Liver (tissue), 9 donors: ENCODE measurements around the gene STPG1. TPM values are rescaled to one million over a fixed set of nuclear protein-coding genes. Genes with fewer than 3 reads are reported as not detected.

ENCODE experiments used
- DNase-seq: peaks from one replicate; pipeline ENCODE4 v3.0.0-alpha.2; 2017; ENCODE audit warnings: low spot score
- H3K27ac ChIP-seq, 2 donors: one replicate each; pipeline ENCODE4 v1.7.0; 2013; ENCODE audit warnings: inconsistent platforms in 2 of 2, low read length in 2 of 2, control low read depth in 1 of 2, low read depth in 1 of 2, mild to moderate bottlenecking in 1 of 2
- H3K27me3 ChIP-seq, 4 donors: one replicate each; pipeline versions ENCODE4 v1.6.1 to v1.7.0; 2013; ENCODE audit warnings: low read length in 3 of 4, inconsistent platforms in 1 of 4, mild to moderate bottlenecking in 1 of 4, moderate library complexity in 1 of 4; ENCODE audit not compliant: control insufficient read depth in 4 of 4, insufficient read depth in 4 of 4
- H3K36me3 ChIP-seq, 4 donors: one replicate each; pipeline versions ENCODE4 v1.6.1 to v1.7.0; 2013; ENCODE audit warnings: low read length in 3 of 4, mild to moderate bottlenecking in 3 of 4, low read depth in 1 of 4, moderate library complexity in 1 of 4; ENCODE audit not compliant: control insufficient read depth in 4 of 4, insufficient read depth in 3 of 4
- H3K4me1 ChIP-seq, 4 donors: one replicate each; pipeline versions ENCODE4 v1.6.1 to v1.7.0; 2013; ENCODE audit warnings: low read length in 3 of 4, mild to moderate bottlenecking in 3 of 4, moderate library complexity in 1 of 4; ENCODE audit not compliant: control insufficient read depth in 4 of 4, insufficient read depth in 4 of 4
- H3K4me3 ChIP-seq, 3 donors: one replicate each; pipeline versions ENCODE4 v1.6.1 to v1.7.0; 2013; ENCODE audit warnings: low read length in 3 of 3, control low read depth in 1 of 3, low read depth in 1 of 3, mild to moderate bottlenecking in 1 of 3
- H3K9ac ChIP-seq, 2 donors: one replicate each; pipeline ENCODE4 v1.7.0; 2013; ENCODE audit warnings: low read length in 2 of 2, mild to moderate bottlenecking in 2 of 2, moderate library complexity in 2 of 2, control low read depth in 1 of 2, low read depth in 1 of 2
- H3K9me3 ChIP-seq, 4 donors: one replicate each; pipeline versions ENCODE4 v1.6.1 to v1.7.0; 2013; ENCODE audit warnings: low read length in 3 of 4; ENCODE audit not compliant: control insufficient read depth in 4 of 4
- FOXA1 ChIP-seq: IDR thresholded peaks from 2 replicates; pipeline ENCODE4 v1.6.1; 2016; ENCODE audit warnings: antibody characterized with exemption
- FOXA2 ChIP-seq: IDR thresholded peaks from 2 replicates; pipeline ENCODE4 v1.6.1; 2016; ENCODE audit warnings: antibody characterized with exemption
- GABPA ChIP-seq, 2 donors: IDR thresholded peaks in 1 of 2; conservative IDR thresholded peaks in 1 of 2; 2 replicates each; pipeline ENCODE4 v1.6.1; 2016; ENCODE audit warnings: antibody characterized with exemption in 2 of 2, mild to moderate bottlenecking in 1 of 2, moderate library complexity in 1 of 2
- HNF4A ChIP-seq, 2 donors: conservative IDR thresholded peaks; 2 replicates each; pipeline ENCODE4 v1.6.1; 2016; ENCODE audit warnings: antibody characterized with exemption in 2 of 2, mild to moderate bottlenecking in 2 of 2
- HNF4G ChIP-seq: IDR thresholded peaks from 2 replicates; pipeline ENCODE4 v1.6.1; 2016; ENCODE audit warnings: antibody characterized with exemption
- NR2F2 ChIP-seq: IDR thresholded peaks from 2 replicates; pipeline ENCODE4 v1.6.1; 2016; ENCODE audit warnings: antibody characterized with exemption
- RAD21 ChIP-seq, 2 donors: IDR thresholded peaks; 2 replicates each; pipeline ENCODE4 v1.6.1; 2016; ENCODE audit warnings: antibody characterized with exemption in 2 of 2, mild to moderate bottlenecking in 2 of 2
- RXRA ChIP-seq, 2 donors: IDR thresholded peaks; 2 replicates each; pipeline ENCODE4 v1.6.1; 2017 to 2018; ENCODE audit warnings: antibody characterized with exemption in 2 of 2, mild to moderate bottlenecking in 1 of 2
- SP1 ChIP-seq: IDR thresholded peaks from 2 replicates; pipeline ENCODE4 v1.6.1; 2018; ENCODE audit warnings: antibody characterized with exemption, mild to moderate bottlenecking
- TAF1 ChIP-seq: conservative IDR thresholded peaks from 2 replicates; pipeline ENCODE4 v1.6.1; 2016; ENCODE audit warnings: antibody characterized with exemption, mild to moderate bottlenecking
- YY1 ChIP-seq: IDR thresholded peaks from 2 replicates; pipeline ENCODE4 v1.6.1; 2016; ENCODE audit warnings: antibody characterized with exemption, mild to moderate bottlenecking
- WGBS: extraction: QIAGEN DNeasy Blood & Tissue Kit; methylation state at CpG from one replicate; pipeline ENCODE4 v1.1.7; 2013; 5-methylcytosine and 5-hydroxymethylcytosine counted together
- polyA plus RNA-seq, 2 donors: library from polyadenylated mRNA; stranded (reverse) in 1 of 2; unstranded in 1 of 2; fragments of 200-250 nt in 1 of 2; fragments of >200 nt in 1 of 2; fragmentation: Nextera tagmentation in 1 of 2; extraction: Ambion mirVana in 1 of 2; gene quantifications; one replicate each; pipeline versions ENCODE4 v1.2.1 to v1.2.3, GENCODE V29; 2013 to 2015
- total RNA-seq, 2 donors: library from RNA; depleted of rRNA; stranded (reverse); fragments of >200 nt; gene quantifications; one replicate each; pipeline ENCODE4 v1.2.3, GENCODE V29; 2014
- TF ChIP-seq, protein P1 (sequence below): IDR thresholded peaks from 2 replicates; pipeline ENCODE4 v1.6.1; 2016; ENCODE audit warnings: antibody characterized with exemption, mild to moderate bottlenecking
- TF ChIP-seq, protein P2 (sequence below): IDR thresholded peaks from 2 replicates; pipeline ENCODE4 v1.6.1; 2016; ENCODE audit warnings: antibody characterized with exemption
- TF ChIP-seq, protein P3 (sequence below): IDR thresholded peaks from 2 replicates; pipeline ENCODE4 v1.6.1; 2016; ENCODE audit warnings: antibody characterized with exemption
- donor health status: healthy.
- donor health status: healthy.
- donor health status: healthy.
- donor health status: healthy.
- donor health status: healthy.

Gene STPG1
- total and polyA plus RNA-seq, 4 donors = 0.92 to 2.9 (median 1.0) TPM

DNA sequence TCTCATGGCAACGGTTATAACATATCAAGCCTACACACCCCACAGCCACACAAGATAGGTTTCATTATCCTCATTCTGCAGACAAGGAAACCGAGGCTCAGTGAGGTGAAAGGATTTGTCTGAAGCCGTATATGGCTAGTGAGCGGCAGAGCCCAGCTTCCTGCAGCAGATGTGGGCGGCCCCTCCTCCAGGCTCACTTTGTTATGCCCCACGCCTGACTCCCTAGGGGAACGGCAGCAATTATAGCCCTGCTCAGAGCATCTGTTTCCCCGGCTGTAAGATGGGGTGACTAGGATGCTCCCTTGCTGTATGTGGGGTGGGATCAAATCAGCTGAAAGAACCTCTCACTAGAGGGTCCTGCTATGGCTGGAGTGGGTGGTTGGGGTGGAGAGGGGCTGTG, 72.3 kb downstream of the STPG1 start:
- no peak for DNase-seq
- no peaks in the 10 kb centered on the region for H3K4me1 ChIP-seq
- H3K9me3 ChIP-seq = no peaks in the 10 kb centered on the region
- no peak overlapping the region for H3K9ac ChIP-seq
- H3K27me3 ChIP-seq = no peaks in the 10 kb centered on the region
- TF ChIP-seq, protein P1, sequence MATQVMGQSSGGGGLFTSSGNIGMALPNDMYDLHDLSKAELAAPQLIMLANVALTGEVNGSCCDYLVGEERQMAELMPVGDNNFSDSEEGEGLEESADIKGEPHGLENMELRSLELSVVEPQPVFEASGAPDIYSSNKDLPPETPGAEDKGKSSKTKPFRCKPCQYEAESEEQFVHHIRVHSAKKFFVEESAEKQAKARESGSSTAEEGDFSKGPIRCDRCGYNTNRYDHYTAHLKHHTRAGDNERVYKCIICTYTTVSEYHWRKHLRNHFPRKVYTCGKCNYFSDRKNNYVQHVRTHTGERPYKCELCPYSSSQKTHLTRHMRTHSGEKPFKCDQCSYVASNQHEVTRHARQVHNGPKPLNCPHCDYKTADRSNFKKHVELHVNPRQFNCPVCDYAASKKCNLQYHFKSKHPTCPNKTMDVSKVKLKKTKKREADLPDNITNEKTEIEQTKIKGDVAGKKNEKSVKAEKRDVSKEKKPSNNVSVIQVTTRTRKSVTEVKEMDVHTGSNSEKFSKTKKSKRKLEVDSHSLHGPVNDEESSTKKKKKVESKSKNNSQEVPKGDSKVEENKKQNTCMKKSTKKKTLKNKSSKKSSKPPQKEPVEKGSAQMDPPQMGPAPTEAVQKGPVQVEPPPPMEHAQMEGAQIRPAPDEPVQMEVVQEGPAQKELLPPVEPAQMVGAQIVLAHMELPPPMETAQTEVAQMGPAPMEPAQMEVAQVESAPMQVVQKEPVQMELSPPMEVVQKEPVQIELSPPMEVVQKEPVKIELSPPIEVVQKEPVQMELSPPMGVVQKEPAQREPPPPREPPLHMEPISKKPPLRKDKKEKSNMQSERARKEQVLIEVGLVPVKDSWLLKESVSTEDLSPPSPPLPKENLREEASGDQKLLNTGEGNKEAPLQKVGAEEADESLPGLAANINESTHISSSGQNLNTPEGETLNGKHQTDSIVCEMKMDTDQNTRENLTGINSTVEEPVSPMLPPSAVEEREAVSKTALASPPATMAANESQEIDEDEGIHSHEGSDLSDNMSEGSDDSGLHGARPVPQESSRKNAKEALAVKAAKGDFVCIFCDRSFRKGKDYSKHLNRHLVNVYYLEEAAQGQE = no peak
- TF ChIP-seq GABPA (IDR thresholded peaks at IDR 0.05 in 1 of 2, conservative IDR thresholded peaks at IDR 0.05 in 1 of 2) (no peak), NR2F2 (no peak), TAF1 (no peak), HNF4A (conservative IDR thresholded peaks at IDR 0.05) (no peak), HNF4G (no peak), SP1 (no peak), FOXA2 (no peak), RAD21 (IDR thresholded peaks at IDR 0.05) (no peak)
- TF ChIP-seq, protein P2, sequence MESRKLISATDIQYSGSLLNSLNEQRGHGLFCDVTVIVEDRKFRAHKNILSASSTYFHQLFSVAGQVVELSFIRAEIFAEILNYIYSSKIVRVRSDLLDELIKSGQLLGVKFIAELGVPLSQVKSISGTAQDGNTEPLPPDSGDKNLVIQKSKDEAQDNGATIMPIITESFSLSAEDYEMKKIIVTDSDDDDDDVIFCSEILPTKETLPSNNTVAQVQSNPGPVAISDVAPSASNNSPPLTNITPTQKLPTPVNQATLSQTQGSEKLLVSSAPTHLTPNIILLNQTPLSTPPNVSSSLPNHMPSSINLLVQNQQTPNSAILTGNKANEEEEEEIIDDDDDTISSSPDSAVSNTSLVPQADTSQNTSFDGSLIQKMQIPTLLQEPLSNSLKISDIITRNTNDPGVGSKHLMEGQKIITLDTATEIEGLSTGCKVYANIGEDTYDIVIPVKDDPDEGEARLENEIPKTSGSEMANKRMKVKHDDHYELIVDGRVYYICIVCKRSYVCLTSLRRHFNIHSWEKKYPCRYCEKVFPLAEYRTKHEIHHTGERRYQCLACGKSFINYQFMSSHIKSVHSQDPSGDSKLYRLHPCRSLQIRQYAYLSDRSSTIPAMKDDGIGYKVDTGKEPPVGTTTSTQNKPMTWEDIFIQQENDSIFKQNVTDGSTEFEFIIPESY = no peak
- TF ChIP-seq, protein P3, sequence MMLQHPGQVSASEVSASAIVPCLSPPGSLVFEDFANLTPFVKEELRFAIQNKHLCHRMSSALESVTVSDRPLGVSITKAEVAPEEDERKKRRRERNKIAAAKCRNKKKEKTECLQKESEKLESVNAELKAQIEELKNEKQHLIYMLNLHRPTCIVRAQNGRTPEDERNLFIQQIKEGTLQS = no peak
- 88% methylated on average over 8 of the region's 8 CpGs for WGBS
- no peaks in the 10 kb centered on the region for H3K36me3 ChIP-seq
- H3K27ac ChIP-seq = no peak overlapping the region
- H3K4me3 ChIP-seq = no peak overlapping the region

DNA sequence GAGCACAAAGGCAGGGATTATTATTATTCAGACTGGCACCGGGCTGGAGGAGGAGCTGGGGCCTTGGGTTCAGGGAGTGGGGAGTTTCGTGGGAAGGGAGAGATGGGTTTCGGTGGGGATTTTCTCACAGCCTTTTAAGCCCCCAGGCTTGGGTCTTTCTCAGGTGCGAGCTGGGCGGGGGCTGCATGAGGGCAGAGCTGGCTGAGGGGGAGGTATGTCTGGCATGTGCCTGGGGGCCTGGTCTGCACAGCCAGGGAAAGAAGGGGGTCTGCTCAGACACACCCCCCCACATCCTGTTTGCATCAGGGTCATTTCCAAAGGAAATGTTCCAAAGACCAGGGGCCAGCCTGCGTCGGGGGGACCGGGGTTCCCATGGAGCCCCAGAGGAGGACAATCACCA, 72.8 kb downstream of the STPG1 start:
- Histone ChIP-seq H3K9me3 (no peaks in the 10 kb centered on the region), H3K9ac (no peak overlapping the region), H3K4me1 (no peaks in the 10 kb centered on the region), H3K27ac (no peak overlapping the region), H3K36me3 (no peaks in the 10 kb centered on the region), H3K27me3 (no peaks in the 10 kb centered on the region), H3K4me3 (no peak overlapping the region)
- 85% methylated on average over 8 of the region's 8 CpGs for WGBS
- no peak for TF ChIP-seq RXRA (IDR thresholded peaks at IDR 0.05)
- no peak for TF ChIP-seq HNF4G
- no peak for TF ChIP-seq YY1
- TF ChIP-seq, protein P3 = no peak
- no peak for TF ChIP-seq GABPA (IDR thresholded peaks at IDR 0.05 in 1 of 2, conservative IDR thresholded peaks at IDR 0.05 in 1 of 2)
- TF ChIP-seq, protein P2 = no peak
- no peak for TF ChIP-seq FOXA2
- TF ChIP-seq NR2F2 = no peak
- TF ChIP-seq, protein P1 = no peak
- TF ChIP-seq SP1 = no peak
- TF ChIP-seq FOXA1 = no peak
- DNase-seq = no peak
